Measurements from ENCODE around the gene RPS6KL1.
"Not testable (repeated sequence)": the region's sequence is repeated elsewhere in the genome, so short reads cannot be mapped to it uniquely, and the experiment has no call there.

Gene RPS6KL1

DNA sequence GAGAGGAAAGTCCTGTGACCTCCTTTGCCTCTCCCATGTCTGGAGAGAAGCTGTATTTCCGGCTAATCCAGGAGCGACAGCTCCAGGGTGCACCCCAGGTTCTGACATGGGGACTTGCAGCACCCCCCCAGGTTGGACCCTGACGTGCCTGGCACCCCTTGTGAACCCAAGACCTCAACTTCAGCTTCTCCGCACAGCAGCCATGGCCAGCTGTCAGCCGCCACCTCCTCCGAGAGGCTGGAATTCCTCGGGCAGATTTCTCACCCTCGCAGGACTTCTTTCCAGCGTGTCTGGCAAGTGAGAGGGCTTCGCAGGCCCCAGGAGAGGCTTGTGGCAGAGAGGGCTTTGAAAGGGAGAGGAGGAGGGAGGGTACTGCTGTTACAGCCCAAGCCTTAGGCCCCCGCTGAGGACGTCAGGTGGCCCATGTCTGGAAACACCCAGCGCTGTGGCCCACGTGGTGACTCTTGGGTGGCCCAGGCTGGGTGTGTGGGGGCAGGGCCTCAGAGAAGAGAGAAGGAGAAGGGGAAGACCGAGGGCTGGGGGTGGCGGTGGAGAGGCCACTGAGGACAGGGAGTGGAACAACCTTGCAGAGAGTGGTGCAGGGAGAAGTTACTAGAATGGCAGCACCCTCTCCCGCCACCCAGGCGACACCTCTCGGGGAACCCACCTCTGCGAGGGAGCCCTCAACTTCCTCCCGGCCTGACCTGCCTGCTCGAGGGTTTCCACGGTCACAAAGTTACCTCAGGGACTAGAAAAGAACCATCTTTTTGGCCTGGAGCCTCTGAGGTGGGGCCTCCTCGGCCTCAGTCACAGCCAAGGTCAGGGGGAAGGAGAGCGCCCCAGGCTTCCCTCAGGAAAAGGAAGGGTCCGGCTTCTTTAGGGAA lies 11.7 kb upstream of the RPS6KL1 start:
- DNase-seq, result no peak

DNA sequence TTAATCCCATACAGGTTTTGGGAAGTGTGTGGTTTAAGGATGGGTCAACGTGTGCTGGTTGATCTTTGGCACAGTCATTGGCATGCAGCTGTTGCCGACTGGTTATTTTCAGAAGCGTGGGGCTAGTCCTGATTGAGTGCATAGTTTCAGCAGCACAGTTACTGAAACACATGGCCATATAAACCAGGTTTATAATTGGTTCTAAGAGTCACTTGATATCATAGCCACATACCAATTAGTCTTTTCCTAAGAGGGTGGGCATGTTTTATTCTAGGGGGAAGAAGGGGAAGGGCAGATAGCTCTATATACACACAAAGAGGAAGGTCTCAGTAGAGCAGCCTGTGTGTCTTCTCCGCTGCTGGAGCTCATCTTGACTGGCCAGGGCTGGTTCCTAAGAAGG lies 11.0 kb upstream of the RPS6KL1 start:
- DNase-seq, result no peak

DNA sequence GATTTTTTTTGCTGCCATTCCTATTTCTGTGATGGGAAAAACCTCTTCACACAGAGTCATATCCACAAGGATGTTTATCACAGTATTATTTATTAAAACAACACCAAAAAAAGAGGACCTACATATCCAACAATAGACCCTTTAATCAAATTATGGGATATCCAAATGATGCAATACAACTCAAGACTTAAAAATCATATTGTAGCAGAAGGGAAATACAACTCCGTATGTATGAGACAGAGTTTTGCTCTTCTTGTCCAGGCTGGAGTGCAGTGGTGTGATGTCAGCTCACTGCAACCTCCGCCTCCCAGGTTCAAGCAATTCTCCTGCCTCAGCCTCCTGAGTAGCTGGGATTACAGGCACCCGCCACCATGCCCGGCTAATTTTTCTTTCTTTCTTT lies 9.9 kb upstream of the RPS6KL1 start:
- DNase-seq, result not testable (repeated sequence)

DNA sequence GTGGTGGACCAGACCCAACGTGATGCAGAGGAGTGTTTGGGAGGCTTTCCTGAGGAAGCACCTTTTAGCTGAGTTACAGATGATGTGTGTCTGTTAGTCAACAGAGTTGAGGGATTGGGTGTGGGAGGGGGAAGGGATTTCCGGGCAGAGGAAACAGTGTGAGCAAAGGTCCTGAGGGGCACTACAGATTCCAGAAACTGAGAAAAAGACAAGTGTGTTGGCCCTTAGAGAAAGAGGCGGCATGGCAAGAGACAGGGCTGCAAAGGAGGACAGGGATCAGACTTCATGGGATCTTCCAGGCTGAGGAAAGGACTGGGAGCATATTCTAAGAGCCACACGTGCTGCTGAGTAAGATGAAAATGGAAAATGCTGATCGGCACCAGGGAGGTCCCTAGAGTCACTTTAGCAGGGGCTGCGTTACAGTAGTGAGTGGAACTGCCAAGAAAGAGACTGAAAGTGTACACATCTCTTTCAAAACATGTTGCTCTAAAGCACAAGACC lies 9.4 kb upstream of the RPS6KL1 start:
- DNase-seq, result no peak

DNA sequence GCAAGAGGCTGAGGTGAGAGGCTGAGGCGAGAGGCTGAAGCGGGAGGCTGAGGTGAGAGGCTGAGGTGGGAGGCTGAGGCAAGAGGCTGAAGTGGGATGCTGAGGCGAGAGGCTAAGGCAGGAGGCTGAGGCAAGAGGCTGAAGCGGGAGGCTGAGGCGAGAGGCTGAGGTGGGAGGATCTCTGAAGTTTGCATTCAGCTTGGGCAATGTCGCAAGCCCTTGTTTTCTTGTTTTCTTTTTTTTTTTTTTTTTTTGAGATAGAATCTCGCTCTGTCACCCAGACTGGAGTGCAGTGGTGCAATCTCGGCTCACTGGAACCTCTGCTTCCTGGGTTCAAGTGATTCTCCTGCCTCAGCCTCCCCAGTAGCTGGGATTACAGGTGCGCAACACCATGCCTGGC lies 8.7 kb upstream of the RPS6KL1 start:
- not testable (repeated sequence) for DNase-seq

DNA sequence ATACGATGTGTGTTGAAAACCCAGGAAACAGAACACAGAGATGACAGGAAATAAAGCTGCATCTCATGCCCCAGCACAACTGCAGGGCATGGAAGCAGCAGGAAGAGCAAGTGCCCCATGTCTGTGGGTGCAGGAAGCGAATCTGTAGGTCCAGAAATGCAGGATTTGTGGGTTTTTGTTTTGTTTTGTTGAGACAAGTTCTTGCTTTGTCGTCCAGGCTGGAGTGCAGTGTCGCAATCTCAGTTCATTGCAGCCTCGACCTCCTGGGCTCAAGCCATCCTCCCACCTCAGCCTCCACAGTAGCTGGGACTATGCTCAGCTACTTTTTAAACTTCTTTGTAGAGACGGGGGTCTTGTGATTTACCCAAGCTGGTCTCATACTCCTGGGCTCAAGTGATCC lies 6.2 kb upstream of the RPS6KL1 start:
- no peak for DNase-seq

DNA sequence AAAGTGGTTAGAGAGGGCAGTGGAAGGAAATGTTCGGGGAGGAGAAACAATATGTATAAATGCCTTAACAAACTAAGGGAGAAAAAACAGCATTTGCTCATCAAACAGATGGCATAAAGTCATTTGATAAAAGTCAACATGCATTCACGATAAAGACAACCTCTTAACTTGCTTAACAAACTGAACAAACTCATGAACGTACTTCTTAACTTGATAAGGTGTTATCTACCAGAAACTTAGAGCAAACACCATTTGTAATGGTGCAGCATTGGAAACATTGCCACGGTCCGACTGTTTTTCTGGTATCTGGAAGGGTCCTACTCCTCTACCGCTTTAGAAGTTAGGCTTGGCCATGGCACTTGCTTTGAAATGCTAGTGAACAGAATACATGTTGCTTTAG lies 4.2 kb upstream of the RPS6KL1 start:
- no peak for DNase-seq

GRCh38 chr14:74924061-74924460 lies 1.0 kb upstream of the RPS6KL1 start:
- no peak for DNase-seq

- no peak for DNase-seq
Observed at GRCh38 chr14:74921987-74922751, 891 bp downstream of the RPS6KL1 start.

GRCh38 chr14:74921053-74921620 lies 1.9 kb downstream of the RPS6KL1 start:
- no peak for DNase-seq

DNA sequence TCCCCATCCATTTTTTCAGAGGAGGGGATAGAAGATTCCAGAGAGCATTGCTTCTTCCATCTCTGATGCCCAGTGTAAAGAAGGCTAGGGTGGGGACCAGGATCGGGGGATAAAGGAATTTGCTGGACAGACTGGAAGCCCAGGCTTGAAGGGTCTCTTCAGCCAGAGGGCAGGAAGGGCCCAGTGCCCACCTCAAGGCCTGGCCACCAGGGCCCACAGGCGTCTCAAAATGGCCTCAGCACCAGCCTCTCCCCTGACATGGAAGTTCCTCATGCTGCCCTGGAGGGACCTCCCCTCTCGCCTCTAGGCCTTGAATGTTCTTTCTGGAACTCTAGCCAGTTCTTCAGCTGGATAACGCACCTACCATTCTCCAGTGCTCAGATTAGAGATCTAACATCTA lies 2.8 kb downstream of the RPS6KL1 start:
- no peak for DNase-seq

DNA sequence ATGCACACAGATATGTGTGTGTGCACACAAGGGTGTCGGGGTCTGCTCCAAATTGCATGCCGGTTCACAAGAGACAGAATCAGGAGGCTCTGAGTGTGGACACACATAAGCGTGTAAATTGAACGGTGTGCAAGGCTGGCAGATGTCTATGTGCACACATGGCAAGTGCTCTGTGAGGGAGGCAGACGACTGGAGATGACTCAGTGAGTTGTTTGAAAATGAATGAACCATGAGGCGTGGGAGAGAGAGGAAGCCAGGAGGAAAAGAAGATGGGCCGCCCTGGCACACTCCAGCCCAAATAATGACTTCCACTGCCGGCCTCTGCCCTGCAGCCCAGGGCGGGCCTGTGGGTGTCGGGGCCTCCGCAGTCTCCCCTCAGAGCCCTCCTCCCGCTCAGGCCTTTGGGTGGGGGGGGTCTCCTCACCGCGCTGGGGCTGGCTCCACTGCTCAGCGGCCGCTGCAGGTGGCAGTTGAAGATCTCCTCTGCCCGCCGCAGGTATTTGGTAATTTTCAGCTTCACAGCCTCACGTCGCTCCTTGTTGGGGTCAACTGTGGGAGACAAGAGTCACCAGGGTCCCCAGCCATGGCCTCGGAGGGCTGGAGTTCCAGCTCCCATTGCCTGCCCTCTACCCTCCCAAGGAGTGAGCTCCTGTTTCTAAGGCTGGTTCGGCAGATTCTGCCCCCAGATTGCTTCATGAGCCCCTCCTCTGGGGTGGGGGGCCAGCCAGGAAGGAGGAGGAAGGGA lies 3.5 kb downstream of the RPS6KL1 start:
- no peak for DNase-seq

- no peak for DNase-seq
Observed at GRCh38 chr14:74918380-74918779, 4.7 kb downstream of the RPS6KL1 start.

- no peak for DNase-seq
Observed at GRCh38 chr14:74917646-74918081, 5.4 kb downstream of the RPS6KL1 start.

- no peak for DNase-seq
Observed at GRCh38 chr14:74917178-74917543, 5.9 kb downstream of the RPS6KL1 start.

GRCh38 chr14:74915826-74916225 lies 7.2 kb downstream of the RPS6KL1 start:
- DNase-seq, result no peak

DNA sequence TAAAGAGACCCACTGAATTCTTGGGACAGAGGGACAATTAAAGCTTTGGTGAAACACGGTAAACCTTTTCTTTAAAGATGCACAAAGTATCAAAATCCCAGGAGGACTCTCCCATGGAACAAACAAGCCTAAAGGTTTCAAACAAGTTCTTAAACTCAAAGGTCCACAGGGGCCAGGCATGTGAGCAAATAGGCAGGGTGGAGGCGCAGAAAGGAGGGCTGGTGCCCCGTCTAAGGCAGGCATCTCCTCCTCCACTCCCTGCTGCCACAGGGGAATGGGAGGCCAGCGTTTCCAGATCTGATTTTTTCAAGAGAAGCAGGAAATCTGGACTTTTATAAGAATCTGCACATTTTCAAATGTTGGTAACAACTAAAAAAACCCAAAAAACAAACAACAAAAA lies 7.6 kb downstream of the RPS6KL1 start:
- no peak for DNase-seq

DNA sequence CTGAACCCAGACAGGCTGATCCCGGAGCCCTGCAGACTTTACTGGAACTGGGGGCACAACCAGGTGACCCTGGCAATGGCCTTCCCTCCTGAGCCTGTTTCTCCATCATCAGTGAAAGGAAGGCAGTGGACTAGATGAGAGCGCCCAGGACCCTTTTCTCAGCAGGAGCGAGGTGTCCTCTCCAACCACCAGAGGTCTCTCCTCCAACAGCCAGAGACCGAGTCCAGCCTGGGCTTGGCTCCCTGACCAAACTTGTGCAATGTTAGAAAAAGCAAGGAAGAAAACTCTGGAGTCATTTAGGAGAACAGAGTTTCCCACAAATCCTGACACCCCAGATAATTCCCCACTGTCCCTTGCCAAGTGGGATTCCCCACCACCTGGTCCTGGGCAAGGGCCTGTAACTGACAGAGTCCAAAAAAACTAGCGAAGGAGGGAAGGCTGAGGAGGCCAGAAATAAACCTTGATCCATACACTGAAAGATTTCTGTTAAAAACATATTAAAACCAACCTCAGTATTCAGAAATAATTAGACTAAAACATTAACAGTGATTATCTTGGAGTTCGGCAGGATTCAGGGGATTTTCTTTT lies 9.0 kb downstream of the RPS6KL1 start:
- no peak for DNase-seq

- DNase-seq, result no peak
Observed at GRCh38 chr14:74913393-74913910, 9.6 kb downstream of the RPS6KL1 start.

GRCh38 chr14:74912801-74913200 lies 10.3 kb downstream of the RPS6KL1 start:
- no peak for DNase-seq

- DNase-seq, result no peak
Observed at GRCh38 chr14:74912111-74912510, 10.9 kb downstream of the RPS6KL1 start.

GRCh38 chr14:74911704-74912103 lies 11.4 kb downstream of the RPS6KL1 start:
- no peak for DNase-seq
